ENCODE data around the gene RNU1-1. TPM values are rescaled to one million over a fixed set of nuclear protein-coding genes. Genes with fewer than 3 reads are reported as not detected.
"Not testable (repeated sequence)": the region's sequence is repeated elsewhere in the genome, so short reads cannot be mapped to it uniquely, and the experiment has no call there.

The RNU1-1 gene
- total and polyA plus RNA-seq, 9 donors = 2,384 TPM; not detected in 8

GRCh38 chr1:16545682-16546095, 31.6 kb upstream of the RNU1-1 start:
- not testable (repeated sequence) for H3K36me3 ChIP-seq (ENCODE audit: control insufficient read depth, insufficient read depth, low read length); H3K27ac ChIP-seq (ENCODE audit: low read length); H3K4me1 ChIP-seq (ENCODE audit: control insufficient read depth, insufficient read depth, low read length); H3K4me3 ChIP-seq (ENCODE audit: low read length); H3K9me3 ChIP-seq (replicated peaks; ENCODE audit: control insufficient read depth, low read depth, low read length)
- WGBS (ENCODE audit: insufficient coverage) = no CpG with 5 or more reads among the region's 16 CpGs
- DNase-seq = peak; percentile 30
- H3K27me3 ChIP-seq (ENCODE audit: control insufficient read depth, insufficient read depth, low read length) = peaks cover 20% of the 10 kb centered on the region

GRCh38 chr1:16540421-16540893, 26.4 kb upstream of the RNU1-1 start:
- H3K9me3 ChIP-seq (replicated peaks; ENCODE audit: control insufficient read depth, low read depth, low read length); DNase-seq; H3K36me3 ChIP-seq (ENCODE audit: control insufficient read depth, insufficient read depth, low read length); H3K27ac ChIP-seq (ENCODE audit: low read length); H3K4me1 ChIP-seq (ENCODE audit: control insufficient read depth, insufficient read depth, low read length); H3K4me3 ChIP-seq (ENCODE audit: low read length): not testable (repeated sequence)
- peaks cover 22% of the 10 kb centered on the region for H3K27me3 ChIP-seq (ENCODE audit: control insufficient read depth, insufficient read depth, low read length)
- WGBS (ENCODE audit: insufficient coverage) = no CpG with 5 or more reads among the region's 2 CpGs

- not testable (repeated sequence) for H3K36me3 ChIP-seq (ENCODE audit: control insufficient read depth, insufficient read depth, low read length); H3K4me1 ChIP-seq (ENCODE audit: control insufficient read depth, insufficient read depth, low read length); H3K27ac ChIP-seq (ENCODE audit: low read length); H3K4me3 ChIP-seq (ENCODE audit: low read length); DNase-seq; H3K9me3 ChIP-seq (replicated peaks; ENCODE audit: control insufficient read depth, low read depth, low read length)
- H3K27me3 ChIP-seq (ENCODE audit: control insufficient read depth, insufficient read depth, low read length) = peaks cover 33% of the 10 kb centered on the region
- no CpG with 5 or more reads among the region's 6 CpGs for WGBS (ENCODE audit: insufficient coverage)
Observed at GRCh38 chr1:16537528-16537927, 23.4 kb upstream of the RNU1-1 start.

- not testable (repeated sequence) for H3K4me3 ChIP-seq (ENCODE audit: low read length); H3K27ac ChIP-seq (ENCODE audit: low read length); H3K36me3 ChIP-seq (ENCODE audit: control insufficient read depth, insufficient read depth, low read length); DNase-seq; H3K4me1 ChIP-seq (ENCODE audit: control insufficient read depth, insufficient read depth, low read length); H3K9me3 ChIP-seq (replicated peaks; ENCODE audit: control insufficient read depth, low read depth, low read length)
- WGBS (ENCODE audit: insufficient coverage) = 68% methylated on average over 9 of the region's 15 CpGs
- H3K27me3 ChIP-seq (ENCODE audit: control insufficient read depth, insufficient read depth, low read length) = peaks cover 41% of the 10 kb centered on the region
Observed at GRCh38 chr1:16536796-16537195, 22.7 kb upstream of the RNU1-1 start.

- not testable (repeated sequence) for H3K36me3 ChIP-seq (ENCODE audit: control insufficient read depth, insufficient read depth, low read length); DNase-seq; H3K4me1 ChIP-seq (ENCODE audit: control insufficient read depth, insufficient read depth, low read length); H3K9me3 ChIP-seq (replicated peaks; ENCODE audit: control insufficient read depth, low read depth, low read length); H3K27ac ChIP-seq (ENCODE audit: low read length); H3K4me3 ChIP-seq (ENCODE audit: low read length)
- WGBS (ENCODE audit: insufficient coverage) = 27% methylated on average over 3 of the region's 22 CpGs
- H3K27me3 ChIP-seq (ENCODE audit: control insufficient read depth, insufficient read depth, low read length) = peaks cover 45% of the 10 kb centered on the region
Observed at GRCh38 chr1:16535898-16536297, 21.8 kb upstream of the RNU1-1 start.

GRCh38 chr1:16535487-16535886, 21.4 kb upstream of the RNU1-1 start:
- not testable (repeated sequence) for H3K4me3 ChIP-seq (ENCODE audit: low read length); DNase-seq; H3K4me1 ChIP-seq (ENCODE audit: control insufficient read depth, insufficient read depth, low read length); H3K36me3 ChIP-seq (ENCODE audit: control insufficient read depth, insufficient read depth, low read length); H3K9me3 ChIP-seq (replicated peaks; ENCODE audit: control insufficient read depth, low read depth, low read length); H3K27ac ChIP-seq (ENCODE audit: low read length)
- H3K27me3 ChIP-seq (ENCODE audit: control insufficient read depth, insufficient read depth, low read length) = peaks cover 45% of the 10 kb centered on the region
- WGBS (ENCODE audit: insufficient coverage) = 1% methylated on average over 18 of the region's 34 CpGs

- H3K4me1 ChIP-seq (ENCODE audit: control insufficient read depth, insufficient read depth, low read length); H3K9me3 ChIP-seq (replicated peaks; ENCODE audit: control insufficient read depth, low read depth, low read length); H3K27ac ChIP-seq (ENCODE audit: low read length); DNase-seq; H3K4me3 ChIP-seq (ENCODE audit: low read length); H3K36me3 ChIP-seq (ENCODE audit: control insufficient read depth, insufficient read depth, low read length): not testable (repeated sequence)
- 0% methylated on average over 12 of the region's 43 CpGs for WGBS (ENCODE audit: insufficient coverage)
- H3K27me3 ChIP-seq (ENCODE audit: control insufficient read depth, insufficient read depth, low read length) = peaks cover 48% of the 10 kb centered on the region
Observed at GRCh38 chr1:16534829-16535456, 20.9 kb upstream of the RNU1-1 start.

- not testable (repeated sequence) for H3K36me3 ChIP-seq (ENCODE audit: control insufficient read depth, insufficient read depth, low read length); H3K9me3 ChIP-seq (replicated peaks; ENCODE audit: control insufficient read depth, low read depth, low read length); H3K4me1 ChIP-seq (ENCODE audit: control insufficient read depth, insufficient read depth, low read length); H3K4me3 ChIP-seq (ENCODE audit: low read length); H3K27ac ChIP-seq (ENCODE audit: low read length); DNase-seq
- 0% methylated on average over 3 of the region's 44 CpGs for WGBS (ENCODE audit: insufficient coverage)
- H3K27me3 ChIP-seq (ENCODE audit: control insufficient read depth, insufficient read depth, low read length) = peaks cover 48% of the 10 kb centered on the region
Observed at GRCh38 chr1:16534239-16534828, 20.2 kb upstream of the RNU1-1 start.

- not testable (repeated sequence) for DNase-seq; H3K4me1 ChIP-seq (ENCODE audit: control insufficient read depth, insufficient read depth, low read length); H3K4me3 ChIP-seq (ENCODE audit: low read length); H3K9me3 ChIP-seq (replicated peaks; ENCODE audit: control insufficient read depth, low read depth, low read length); H3K27ac ChIP-seq (ENCODE audit: low read length); H3K36me3 ChIP-seq (ENCODE audit: control insufficient read depth, insufficient read depth, low read length)
- WGBS (ENCODE audit: insufficient coverage) = 13% methylated on average over 12 of the region's 32 CpGs
- H3K27me3 ChIP-seq (ENCODE audit: control insufficient read depth, insufficient read depth, low read length) = peaks cover 48% of the 10 kb centered on the region
Observed at GRCh38 chr1:16532235-16532991, 18.3 kb upstream of the RNU1-1 start.

- H3K27me3 ChIP-seq (ENCODE audit: control insufficient read depth, insufficient read depth, low read length) = peaks cover 18% of the 10 kb centered on the region
- H3K4me3 ChIP-seq (ENCODE audit: low read length) = not testable (repeated sequence)
Observed at GRCh38 chr1:16528338-16528737, 14.3 kb upstream of the RNU1-1 start.

More at GRCh38 chr1:16528338-16528737, 14.3 kb upstream of the RNU1-1 start:
- not testable (repeated sequence) for H3K4me1 ChIP-seq (ENCODE audit: control insufficient read depth, insufficient read depth, low read length); H3K27ac ChIP-seq (ENCODE audit: low read length); H3K9me3 ChIP-seq (replicated peaks; ENCODE audit: control insufficient read depth, low read depth, low read length); H3K36me3 ChIP-seq (ENCODE audit: control insufficient read depth, insufficient read depth, low read length); DNase-seq
- WGBS (ENCODE audit: insufficient coverage) = 50% methylated on average over 1 of the region's 3 CpGs
